Superior temporal gyrus (tissue), 1 donor: Measurements from ENCODE around the gene PA2G4.
"Not testable (repeated sequence)": the region's sequence is repeated elsewhere in the genome, so short reads cannot be mapped to it uniquely, and the experiment has no call there.

Experiments
- DNase-seq: peaks from one replicate; pipeline ENCODE4 v3.0.0-alpha.2; 2016; ENCODE audit errors: extremely low spot score

PA2G4 gene

DNA sequence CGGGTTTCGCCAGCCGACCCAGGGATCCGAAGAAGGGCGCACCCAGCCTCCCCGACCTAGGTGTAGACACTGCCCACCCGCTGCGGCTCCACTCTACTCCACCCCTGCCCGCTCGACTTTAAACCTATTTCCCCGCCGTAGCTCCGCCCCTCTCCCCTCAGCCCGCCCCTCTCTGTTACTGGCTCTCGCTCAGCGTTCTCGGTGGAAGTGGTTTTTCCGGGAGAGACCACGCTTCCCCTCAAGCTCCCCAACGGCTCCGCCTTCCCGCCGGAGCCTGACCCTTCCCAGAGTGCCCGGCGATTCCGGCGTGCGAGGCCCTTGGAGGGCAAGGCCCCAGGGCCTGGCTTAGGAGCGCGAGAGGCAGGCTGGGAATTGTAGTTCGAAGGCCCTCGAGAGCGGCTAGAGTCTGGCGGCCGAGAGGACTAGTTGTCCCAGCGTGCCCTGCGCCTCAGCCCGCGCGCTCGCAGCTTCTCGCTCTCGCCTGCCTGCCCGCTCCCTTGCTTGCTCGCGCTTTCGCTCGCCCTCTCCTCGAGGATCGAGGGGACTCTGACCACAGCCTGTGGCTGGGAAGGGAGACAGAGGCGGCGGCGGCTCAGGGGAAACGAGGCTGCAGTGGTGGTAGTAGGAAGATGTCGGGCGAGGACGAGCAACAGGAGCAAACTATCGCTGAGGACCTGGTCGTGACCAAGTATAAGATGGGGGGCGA is at the start of gene PA2G4:
Gene PA2G4, plus strand, starts transcription at position 451 of the 706 bp plus-strand sequence. Its CDS starts 179 bp downstream, at position 630.
- peak; percentile 98 for DNase-seq

DNA sequence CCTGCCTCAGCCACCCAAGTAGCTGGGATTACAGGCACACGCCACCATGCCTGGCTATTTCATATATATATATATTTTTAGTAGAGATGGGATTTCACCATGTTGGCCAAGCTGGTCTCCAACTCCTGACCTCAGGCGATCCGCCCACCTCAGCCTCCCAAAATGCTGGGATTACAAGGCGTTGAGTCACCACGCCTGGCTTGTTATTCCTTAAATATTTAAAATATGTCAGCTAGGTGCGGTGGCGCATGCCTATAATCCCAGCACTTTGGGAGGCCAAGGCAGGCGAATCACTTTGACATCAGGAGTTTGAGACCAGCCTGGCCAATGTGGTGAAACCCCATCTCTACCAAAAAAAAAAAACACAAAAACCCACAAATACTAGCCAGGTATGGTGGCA is 44.4 kb upstream of the PA2G4 start:
- not testable (repeated sequence) for DNase-seq

DNA sequence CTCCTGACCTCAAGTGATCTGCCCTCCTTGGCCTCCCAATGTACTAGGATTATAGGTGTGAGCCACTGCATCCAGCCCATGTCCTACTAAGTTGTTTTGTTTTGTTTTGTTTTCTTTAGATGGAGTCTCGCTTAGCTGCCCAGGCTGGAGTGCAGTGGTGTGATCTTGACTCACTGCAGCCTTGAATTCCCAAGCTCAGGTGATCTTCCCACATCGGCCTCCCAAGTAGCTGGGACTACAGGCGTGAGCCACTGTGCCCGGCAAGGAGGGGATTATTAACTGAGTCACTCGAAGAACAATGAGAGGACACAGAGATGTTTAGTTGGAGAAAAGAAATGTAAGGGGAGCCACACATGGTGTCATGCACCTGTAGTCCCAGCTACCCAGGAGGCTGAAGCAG is 42.4 kb upstream of the PA2G4 start:
- DNase-seq: no peak

- DNase-seq: no peak
Measured at GRCh38 chr12:56062996-56063395, 41.4 kb upstream of the PA2G4 start.

- DNase-seq: no peak
Measured at GRCh38 chr12:56071648-56072047, 32.7 kb upstream of the PA2G4 start.

- no peak for DNase-seq
Measured at GRCh38 chr12:56074396-56074795, 30.0 kb upstream of the PA2G4 start.

- DNase-seq: not testable (repeated sequence)
Measured at GRCh38 chr12:56077966-56078365, 26.4 kb upstream of the PA2G4 start.

DNA sequence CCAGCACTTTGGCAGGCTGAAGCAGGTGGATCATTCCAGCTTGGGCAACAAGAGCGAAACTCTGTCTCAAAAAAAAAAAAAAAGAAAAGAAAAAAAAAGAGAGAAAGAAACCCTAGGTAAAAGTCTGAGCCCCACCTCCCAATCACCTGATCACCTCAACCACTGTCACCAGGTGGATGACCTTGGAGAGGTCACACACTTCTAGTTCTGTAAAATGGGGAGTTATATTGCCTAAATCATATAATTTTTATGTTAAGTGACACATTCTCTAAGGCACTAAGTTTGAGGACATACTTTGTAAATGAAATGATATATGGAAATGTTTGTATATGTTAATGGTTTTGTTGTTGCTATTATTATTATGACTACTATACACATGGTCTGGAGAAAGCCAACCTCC is 25.9 kb upstream of the PA2G4 start:
- DNase-seq: no peak

DNA sequence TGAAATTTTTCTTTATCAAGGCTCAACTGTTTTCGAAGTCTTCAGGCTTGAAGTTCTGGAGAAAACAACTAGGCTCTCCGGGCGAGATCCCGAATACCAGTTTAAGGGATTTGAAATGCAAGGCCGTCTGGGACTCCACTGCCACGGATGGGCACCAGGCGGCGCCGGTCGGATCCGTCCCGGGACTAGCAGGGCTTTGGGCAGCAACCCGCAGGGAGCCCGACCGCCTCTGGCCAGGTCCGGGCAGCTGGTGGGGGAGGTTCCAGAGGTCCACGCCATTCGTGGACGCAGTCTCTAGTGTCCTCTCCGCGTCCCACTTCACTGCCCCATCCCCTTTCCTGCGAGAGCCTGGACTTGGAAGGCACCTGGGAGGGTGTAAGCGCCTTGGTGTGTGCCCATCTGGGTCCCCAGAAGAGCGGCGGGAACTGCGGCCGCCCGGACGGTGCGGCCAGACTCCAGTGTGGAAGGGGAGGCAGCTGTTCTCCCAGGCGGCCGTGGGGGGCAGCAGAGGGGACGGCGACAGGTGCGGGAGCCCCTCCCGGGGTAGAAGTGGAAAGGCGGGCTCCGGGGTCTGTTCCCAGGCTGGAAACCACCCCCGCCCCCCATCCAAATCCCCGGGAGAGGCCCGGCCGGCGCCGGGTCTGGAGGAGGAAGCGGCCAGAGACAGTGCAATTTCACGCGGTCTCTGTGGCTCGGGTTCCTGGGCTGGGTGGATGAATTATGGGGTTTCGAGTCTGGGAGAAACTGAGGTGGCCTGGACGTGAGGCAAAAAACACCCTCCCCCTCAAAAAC is 25.2 kb upstream of the PA2G4 start:
- peak; percentile 84 for DNase-seq

- peak; percentile 79 for DNase-seq
Measured at GRCh38 chr12:56079723-56080555, 24.4 kb upstream of the PA2G4 start, which contains the start of gene ERBB3. Gene ERBB3 (plus strand): TSS chr12:56080165. CDS start chr12:56080301, 136 bp downstream.

- DNase-seq: no peak
Measured at GRCh38 chr12:56080556-56081138, 23.7 kb upstream of the PA2G4 start.

DNA sequence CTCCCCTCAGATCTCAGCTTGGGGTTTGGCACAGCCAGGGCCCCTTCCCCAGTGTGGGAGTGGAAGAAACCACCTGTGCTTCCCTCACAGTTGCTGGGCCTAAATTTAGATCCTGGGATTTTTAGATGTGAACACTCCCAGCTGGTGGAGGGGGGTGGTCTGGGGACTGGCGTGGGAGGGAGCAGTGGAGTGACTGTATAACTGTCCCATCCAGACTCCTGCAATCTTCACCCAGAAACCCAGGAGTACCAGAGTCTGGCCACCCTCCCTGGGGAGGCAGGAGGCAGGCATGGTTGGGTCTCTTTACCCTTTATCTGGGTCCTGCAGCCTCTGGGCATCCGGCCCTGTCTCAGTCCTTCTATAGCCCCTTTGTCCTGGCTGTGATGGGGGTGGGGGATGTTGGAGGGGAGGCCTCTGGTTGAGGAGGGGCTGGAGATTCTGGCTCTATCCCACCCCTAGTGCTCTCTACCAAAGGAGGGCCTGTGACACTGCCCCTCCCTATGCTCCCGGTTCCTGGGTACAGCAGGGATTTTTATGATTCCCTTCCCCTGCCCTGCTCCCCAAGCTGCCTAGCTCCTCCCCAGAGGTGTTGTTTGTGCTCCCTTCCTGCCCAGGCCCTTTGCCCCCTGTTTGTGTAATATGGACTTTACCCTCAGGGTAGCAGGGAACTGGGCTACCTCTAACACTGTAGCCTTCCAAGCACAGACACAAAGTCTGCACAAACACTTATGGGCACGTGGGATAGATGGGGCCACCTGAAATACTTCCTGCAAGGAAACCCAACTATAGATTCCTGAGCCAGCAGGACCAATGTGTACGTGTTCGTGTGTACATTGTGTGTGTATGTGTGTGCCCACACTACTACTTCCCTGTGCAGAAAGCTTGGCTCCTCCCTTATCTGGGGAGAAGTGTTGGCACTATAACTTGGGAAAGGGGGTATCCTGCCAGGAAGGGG is 22.7 kb upstream of the PA2G4 start:
- peak; percentile 67 for DNase-seq

GRCh38 chr12:56082382-56082781 is 22.0 kb upstream of the PA2G4 start:
- DNase-seq: no peak

DNA sequence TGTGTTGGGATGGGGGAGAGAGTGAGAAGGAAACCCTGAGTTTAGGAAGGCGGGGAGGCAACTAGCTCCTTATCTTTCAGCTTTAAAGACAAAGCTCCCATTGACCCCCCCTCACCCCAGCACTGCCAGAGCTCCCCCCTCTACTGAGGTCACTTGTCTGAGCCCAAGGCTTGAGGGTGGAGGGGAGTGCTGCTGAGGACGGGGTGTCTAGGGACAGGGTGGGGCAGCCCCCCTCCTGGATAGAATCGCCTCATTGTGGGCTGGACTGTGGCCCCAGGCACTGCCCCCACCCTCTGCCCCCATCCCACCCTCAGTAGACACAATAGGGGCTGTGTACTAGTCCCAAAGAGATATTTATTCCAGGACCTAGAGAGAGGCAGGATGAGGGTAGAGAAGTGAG is 21.4 kb upstream of the PA2G4 start:
- peak; percentile 91 for DNase-seq

DNA sequence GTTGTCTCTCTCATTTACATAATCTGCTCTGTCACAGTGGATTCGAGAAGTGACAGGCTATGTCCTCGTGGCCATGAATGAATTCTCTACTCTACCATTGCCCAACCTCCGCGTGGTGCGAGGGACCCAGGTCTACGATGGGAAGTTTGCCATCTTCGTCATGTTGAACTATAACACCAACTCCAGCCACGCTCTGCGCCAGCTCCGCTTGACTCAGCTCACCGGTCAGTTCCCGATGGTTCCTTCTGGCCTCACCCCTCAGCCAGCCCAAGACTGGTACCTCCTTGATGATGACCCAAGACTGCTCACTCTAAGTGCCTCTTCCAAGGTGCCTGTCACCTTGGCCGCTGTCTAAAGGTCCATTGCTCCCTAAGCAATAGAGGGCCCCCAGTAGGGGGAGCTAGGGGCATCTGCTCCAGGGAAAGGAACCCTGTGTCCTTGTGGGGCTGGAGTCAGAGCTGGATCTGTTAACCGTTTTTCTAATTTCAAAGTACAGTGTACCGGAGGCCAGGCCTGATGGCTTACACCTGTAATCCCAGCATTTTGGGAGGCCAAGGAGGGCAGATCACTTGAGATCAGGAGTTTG is 19.3 kb upstream of the PA2G4 start:
- DNase-seq: no peak

DNA sequence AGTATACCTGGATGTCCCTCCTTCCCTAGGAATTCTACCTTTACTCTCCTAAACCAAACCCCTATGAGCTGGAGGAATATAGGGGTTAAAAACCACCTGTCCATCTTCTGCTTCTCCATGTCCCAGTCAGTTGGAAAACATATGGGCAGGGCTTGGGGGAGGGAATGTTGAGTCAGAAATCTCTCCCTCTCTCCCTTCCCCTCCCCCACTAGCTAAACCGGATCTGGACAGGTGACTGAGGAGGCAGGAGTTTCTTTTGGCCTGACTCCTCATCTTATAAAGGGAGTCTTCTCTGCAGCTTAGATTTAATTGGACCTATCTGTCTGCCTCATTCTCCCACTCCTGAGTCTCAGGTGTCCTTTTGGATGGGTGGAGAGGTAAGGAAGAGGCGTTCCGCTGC is 18.3 kb upstream of the PA2G4 start:
- no peak for DNase-seq

DNA sequence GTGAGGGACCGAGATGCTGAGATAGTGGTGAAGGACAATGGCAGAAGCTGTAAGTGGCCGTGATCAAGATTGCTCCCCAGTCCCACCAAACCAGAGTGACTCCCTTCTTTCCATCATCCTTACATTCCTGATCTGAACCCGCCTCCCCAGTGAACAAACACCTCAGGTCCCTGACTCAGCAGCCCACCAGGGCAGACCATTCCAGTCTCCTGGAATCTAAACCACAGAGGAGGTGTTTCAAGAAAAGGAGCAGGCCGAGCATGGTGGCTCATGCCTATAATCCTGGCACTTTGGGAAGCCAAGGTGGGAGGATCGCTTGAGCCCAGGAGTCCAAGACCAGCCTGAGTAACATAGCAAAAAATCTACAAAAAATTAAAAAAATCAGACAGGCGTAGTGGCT is 17.8 kb upstream of the PA2G4 start:
- no peak for DNase-seq

DNA sequence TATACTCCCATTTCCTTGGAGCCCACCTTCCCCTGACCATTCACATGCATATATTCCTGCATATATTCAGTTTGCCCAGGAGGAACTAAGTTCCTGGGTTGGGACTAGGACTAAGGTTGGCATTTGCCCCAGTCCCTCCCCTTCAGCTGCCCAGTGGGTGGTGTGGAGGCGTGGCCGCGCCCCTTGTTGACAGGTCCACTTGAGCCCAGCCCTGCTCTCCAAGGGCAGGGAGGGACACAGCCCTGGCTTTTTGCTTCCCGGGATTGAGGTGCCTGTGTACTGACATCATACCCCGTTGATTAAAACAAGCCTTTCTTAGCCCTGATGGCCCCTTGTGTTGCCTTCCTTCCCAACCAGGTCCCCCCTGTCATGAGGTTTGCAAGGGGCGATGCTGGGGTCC is 17.1 kb upstream of the PA2G4 start:
- DNase-seq: no peak

- no peak for DNase-seq
Measured at GRCh38 chr12:56097738-56098137, 6.6 kb upstream of the PA2G4 start.

- no peak for DNase-seq
Measured at GRCh38 chr12:56098592-56098991, 5.8 kb upstream of the PA2G4 start.
